Esophagus muscularis mucosa (tissue), 3 donors: ENCODE results near the gene ZNF343.

ENCODE experiments used
- CTCF ChIP-seq, 3 experiments: fragments of 200-600 bp in 2 of 3; fragments of 450-650 bp in 1 of 3; sonication (generic) in 2 of 3; IDR thresholded peaks; one replicate each; pipeline ENCODE4 v1.5.1; 2017 to 2019; ENCODE audit warnings: antibody characterized with exemption in 3 of 3, mild to moderate bottlenecking in 2 of 3, moderate library complexity in 1 of 3
- POLR2A ChIP-seq: fragments of 450-650 bp; IDR thresholded peaks from one replicate; pipeline ENCODE4 v1.6.1; 2017; ENCODE audit warnings: antibody characterized with exemption, moderate library complexity, mild to moderate bottlenecking, low read depth
- POLR2AphosphoS5 ChIP-seq, 2 donors: sonication (generic); formaldehyde crosslinking; IDR thresholded peaks; one replicate each; pipeline ENCODE4 v1.6.1; 2017; ENCODE audit warnings: antibody characterized with exemption in 2 of 2

GRCh38 chr20:2507875-2508630 is 662 bp downstream of the ZNF343 start:
- no peak for TF ChIP-seq CTCF (IDR thresholded peaks at IDR 0.05)
- no peak for TF ChIP-seq POLR2A
- no peak for TF ChIP-seq POLR2AphosphoS5 (IDR thresholded peaks at IDR 0.05)
